Thoracic aorta (tissue), 2 donors: ENCODE data around the gene LFNG. TPM values are rescaled to one million over a fixed set of nuclear protein-coding genes. Genes with fewer than 3 reads are reported as not detected.

ENCODE experiments used
- ATAC-seq: fragments of 150-250 bp; one replicate; pipeline ENCODE4 v1.8.0; 2017; ENCODE audit warnings: low read depth; ENCODE audit not compliant: insufficient number of reproducible peaks, low FRiP score
- DNase-seq: peaks from one replicate; pipeline ENCODE4 v3.0.0-alpha.2; 2020; ENCODE audit warnings: low spot score
- H3K27ac ChIP-seq, 2 donors: fragments of 200-600 bp; sonication (generic); 1 replicate in 1 of 2; 2 replicates in 1 of 2; pipeline ENCODE4 v1.5.1; 2016; ENCODE audit warnings: mild to moderate bottlenecking in 2 of 2, moderate library complexity in 2 of 2
- H3K27me3 ChIP-seq: fragments of 200-600 bp; sonication (generic); replicated peaks from 2 replicates; pipeline ENCODE4 v1.6.0; 2016; ENCODE audit warnings: mild to moderate bottlenecking; ENCODE audit not compliant: insufficient read depth
- H3K36me3 ChIP-seq: fragments of 200-600 bp; sonication (generic); one replicate; pipeline ENCODE4 v1.5.1; 2016
- H3K4me1 ChIP-seq, 2 donors: fragments of 200-600 bp; sonication (generic); 1 replicate in 1 of 2; 2 replicates in 1 of 2; pipeline versions ENCODE4 v1.5.1 to v1.6.0; 2016; ENCODE audit warnings: low read depth in 2 of 2, mild to moderate bottlenecking in 1 of 2; ENCODE audit not compliant: control insufficient read depth in 1 of 2
- H3K4me3 ChIP-seq: fragments of 200-600 bp; sonication (generic); 2 replicates; pipeline ENCODE4 v1.5.1; 2016; ENCODE audit warnings: mild to moderate bottlenecking
- H3K9me3 ChIP-seq: fragments of 200-600 bp; sonication (generic); 2 replicates; pipeline ENCODE4 v1.5.1; 2016
- CTCF ChIP-seq: fragments of 200-600 bp; sonication (generic); IDR thresholded peaks from one replicate; pipeline ENCODE4 v1.5.1; 2019; ENCODE audit warnings: antibody characterized with exemption
- total RNA-seq, 2 donors: library from RNA; depleted of rRNA; stranded (reverse); fragments of >200 nt; gene quantifications; one replicate each; pipeline versions ENCODE4 v1.1.0 to v1.2.3, GENCODE V29; 2016

Gene LFNG, protein sequence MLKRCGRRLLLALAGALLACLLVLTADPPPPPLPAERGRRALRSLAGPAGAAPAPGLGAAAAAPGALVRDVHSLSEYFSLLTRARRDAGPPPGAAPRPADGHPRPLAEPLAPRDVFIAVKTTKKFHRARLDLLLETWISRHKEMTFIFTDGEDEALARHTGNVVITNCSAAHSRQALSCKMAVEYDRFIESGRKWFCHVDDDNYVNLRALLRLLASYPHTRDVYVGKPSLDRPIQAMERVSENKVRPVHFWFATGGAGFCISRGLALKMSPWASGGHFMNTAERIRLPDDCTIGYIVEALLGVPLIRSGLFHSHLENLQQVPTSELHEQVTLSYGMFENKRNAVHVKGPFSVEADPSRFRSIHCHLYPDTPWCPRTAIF
- total RNA-seq, result 10 to 100 TPM in 1 of 2 donors, 1 to 10 TPM in 1; 8.0 to 24.1 TPM

GRCh38 chr7:2519119-2519930, at the start of gene LFNG:
Gene LFNG, plus strand, starts transcription at chr7:2519774. Its CDS starts 88 bp downstream, at chr7:2519862.
- H3K9me3 ChIP-seq, result no peaks in the 10 kb centered on the region
- H3K4me1 ChIP-seq, result peaks cover 0 to 31% of the 10 kb centered on the region in 2 donors
- no peak for DNase-seq
- no peaks in the 10 kb centered on the region for H3K27me3 ChIP-seq
- peak; percentile 21 for ATAC-seq
- no peaks in the 10 kb centered on the region for H3K36me3 ChIP-seq
- no peak for TF ChIP-seq CTCF
- H3K4me3 ChIP-seq, result peak within 1 kb of the TSS; percentile 68
- no peak within 1 kb of the TSS for H3K27ac ChIP-seq

DNA sequence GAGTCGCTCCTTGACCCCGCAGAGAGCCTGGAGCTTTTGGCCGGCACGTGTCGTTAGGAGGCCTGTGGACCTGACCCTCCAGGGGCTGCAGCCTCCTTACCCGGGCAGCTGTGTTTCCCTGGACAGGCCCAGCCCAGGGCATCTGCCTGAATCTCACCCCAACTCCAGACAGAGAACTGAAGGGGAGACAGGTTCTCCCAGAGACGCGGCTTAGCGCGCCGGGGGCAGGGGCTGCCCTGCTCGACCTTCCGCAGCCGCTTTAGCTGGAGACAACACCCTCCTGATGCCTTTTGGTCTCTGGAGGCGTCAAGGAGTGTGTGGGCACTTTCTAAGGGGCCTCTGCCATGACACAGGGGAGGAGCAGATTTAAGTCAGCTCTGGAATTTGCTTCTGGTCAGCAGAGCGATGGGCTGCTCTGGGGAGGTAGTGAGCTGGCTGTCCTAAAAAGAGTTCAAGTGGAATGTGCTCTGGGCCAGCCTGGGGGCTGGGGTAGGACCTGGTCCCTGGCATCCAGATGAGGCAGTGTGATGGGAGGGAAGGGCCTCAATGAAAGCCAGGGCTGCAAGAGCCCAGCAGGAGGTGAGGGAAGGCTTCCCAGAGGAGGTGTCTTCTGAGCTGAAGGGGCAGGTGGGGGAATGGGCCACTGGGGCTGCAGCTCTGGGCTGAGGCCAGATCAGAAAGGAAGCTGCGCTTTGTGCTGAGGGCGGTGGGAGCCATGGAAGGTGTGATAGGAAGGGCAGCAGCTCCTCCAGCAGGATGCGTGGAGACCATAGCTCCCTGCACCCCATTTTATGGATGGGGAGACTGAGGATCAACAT, 49.2 kb upstream of the LFNG start:
- ATAC-seq (no peak), DNase-seq (no peak)
- H3K4me1 ChIP-seq, result no peaks in the 10 kb centered on the region
- H3K27me3 ChIP-seq, result no peaks in the 10 kb centered on the region
- no peak for TF ChIP-seq CTCF
- no peaks in the 10 kb centered on the region for H3K36me3 ChIP-seq
- H3K4me3 ChIP-seq, result no peak overlapping the region
- H3K9me3 ChIP-seq, result no peaks in the 10 kb centered on the region
- H3K27ac ChIP-seq, result no peak overlapping the region

DNA sequence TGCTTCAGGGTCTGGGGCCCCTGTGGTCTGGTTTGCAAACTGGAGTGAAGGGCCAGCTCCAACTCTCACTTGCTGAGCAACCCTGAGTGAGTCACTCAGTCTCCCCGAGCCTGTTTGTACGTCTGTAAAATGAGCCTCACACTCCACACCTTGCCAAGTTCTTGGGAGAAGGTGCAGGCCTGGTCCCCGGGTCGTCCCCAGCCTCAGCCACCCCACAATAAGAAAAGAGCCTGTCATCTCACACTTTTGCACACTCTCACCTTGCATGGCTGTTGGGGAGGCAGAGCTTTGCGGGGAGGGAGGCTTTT, 48.6 kb upstream of the LFNG start:
- no peak for DNase-seq
- Histone ChIP-seq H3K36me3 (no peaks in the 10 kb centered on the region), H3K27me3 (no peaks in the 10 kb centered on the region), H3K27ac (no peak overlapping the region), H3K4me3 (no peak overlapping the region), H3K9me3 (no peaks in the 10 kb centered on the region), H3K4me1 (no peaks in the 10 kb centered on the region)
- no peak for TF ChIP-seq CTCF
- ATAC-seq, result no peak

DNA sequence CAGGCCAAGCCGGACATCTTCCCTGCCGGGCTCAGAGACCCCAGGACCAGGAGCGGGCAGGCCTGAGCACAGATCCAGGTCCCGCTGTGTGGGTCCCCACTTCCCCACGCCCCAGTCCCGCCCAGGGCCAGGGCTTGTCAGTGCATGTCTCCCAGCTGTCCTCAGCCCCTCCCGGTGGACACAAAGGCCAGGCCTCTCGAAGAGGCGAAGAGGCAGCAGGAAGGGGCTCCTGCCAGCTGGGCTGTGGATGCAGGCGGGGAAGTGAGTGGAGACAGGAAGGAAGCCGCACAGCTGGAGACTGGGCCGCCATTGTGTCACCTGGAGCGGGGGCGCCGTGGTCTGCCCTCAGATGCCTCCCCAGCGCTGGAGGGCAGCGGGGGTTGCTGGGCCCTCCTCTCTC, 48.2 kb upstream of the LFNG start:
- no peak for ATAC-seq
- no peak overlapping the region for H3K27ac ChIP-seq

More for the DNA sequence above, 48.2 kb upstream of the LFNG start:
- no peak for TF ChIP-seq CTCF
- Histone ChIP-seq H3K4me3 (no peak overlapping the region), H3K27me3 (no peaks in the 10 kb centered on the region), H3K4me1 (no peaks in the 10 kb centered on the region), H3K36me3 (no peaks in the 10 kb centered on the region), H3K9me3 (no peaks in the 10 kb centered on the region)
- DNase-seq, result no peak
